Upper lobe of left lung (tissue), 6 donors: ENCODE data around the gene SSRP1. TPM values are rescaled to one million over a fixed set of nuclear protein-coding genes. Genes with fewer than 3 reads are reported as not detected.

Experiments
- ATAC-seq, 2 donors: fragments of 200-7000 bp; cut with Tn5 transposase; one replicate each; pipeline ENCODE4 v1.9.1; 2022; ENCODE audit warnings: mild to moderate bottlenecking in 2 of 2, moderate library complexity in 2 of 2; ENCODE audit not compliant: low FRiP score in 2 of 2
- DNase-seq, 2 donors: peaks; one replicate each; pipeline ENCODE4 v3.0.0-alpha.2; 2019 to 2020
- H3K27ac ChIP-seq, 4 donors: fragments of 200-600 bp; sonication (generic); one replicate each; pipeline ENCODE4 v1.5.1; 2016 to 2019
- H3K27me3 ChIP-seq, 4 donors: fragments of 200-600 bp; sonication (generic); one replicate each; pipeline ENCODE4 v1.5.1; 2017 to 2019
- H3K36me3 ChIP-seq, 4 donors: fragments of 200-600 bp; sonication (generic); one replicate each; pipeline ENCODE4 v1.5.1; 2016 to 2019
- H3K4me1 ChIP-seq, 4 donors: fragments of 200-600 bp; sonication (generic); one replicate each; pipeline ENCODE4 v1.5.1; 2018 to 2019
- H3K4me3 ChIP-seq, 4 donors: fragments of 200-600 bp; sonication (generic); one replicate each; pipeline ENCODE4 v1.5.1; 2017 to 2019; ENCODE audit warnings: mild to moderate bottlenecking in 2 of 4, moderate library complexity in 1 of 4
- H3K9me3 ChIP-seq, 4 donors: fragments of 200-600 bp; sonication (generic); one replicate each; pipeline ENCODE4 v1.5.1; 2018 to 2019
- EP300 ChIP-seq, 4 donors: sonication (generic); formaldehyde crosslinking; IDR thresholded peaks; one replicate each; pipeline ENCODE4 v1.5.1; 2017; ENCODE audit warnings: antibody characterized with exemption in 4 of 4, control low read depth in 2 of 4
- POLR2A ChIP-seq, 4 donors: fragments of 450-650 bp; IDR thresholded peaks; one replicate each; pipeline ENCODE4 v1.5.1; 2016 to 2017; ENCODE audit warnings: antibody characterized with exemption in 4 of 4, mild to moderate bottlenecking in 2 of 4
- POLR2AphosphoS5 ChIP-seq, 2 donors: sonication (generic); formaldehyde crosslinking; IDR thresholded peaks; one replicate each; pipeline ENCODE4 v1.5.1; 2017; ENCODE audit warnings: antibody characterized with exemption in 2 of 2
- WGBS, 2 donors: methylation state at CpG; one replicate each; pipeline ENCODE4 v1.1.5; 2017 to 2018; 5-methylcytosine and 5-hydroxymethylcytosine counted together
- total RNA-seq, 6 donors: library from RNA; depleted of rRNA in 4 of 6; stranded (reverse); fragments of >200 nt in 4 of 6; gene quantifications; one replicate each; pipeline versions ENCODE4 v1.1.0 to v1.2.1, GENCODE V29; 2016 to 2021
- TF ChIP-seq, protein P1 (sequence below), 6 experiments: fragments of 450-650 bp in 4 of 6; fragments of 200-600 bp in 2 of 6; sonication (generic) in 2 of 6; IDR thresholded peaks; one replicate each; pipeline ENCODE4 v1.5.1; 2016 to 2019; ENCODE audit warnings: antibody characterized with exemption in 6 of 6
- donor health status: DM: no; HTN: no; CAD: no; lungs with moderate emphysema.
- donor health status: DM: no; HTN: yes; CAD: no; lungs with severe emphysema.

The SSRP1 gene
- total RNA-seq, 6 donors from 2014 or later, result 48.2 to 89.6 (median 65.5) TPM

DNA sequence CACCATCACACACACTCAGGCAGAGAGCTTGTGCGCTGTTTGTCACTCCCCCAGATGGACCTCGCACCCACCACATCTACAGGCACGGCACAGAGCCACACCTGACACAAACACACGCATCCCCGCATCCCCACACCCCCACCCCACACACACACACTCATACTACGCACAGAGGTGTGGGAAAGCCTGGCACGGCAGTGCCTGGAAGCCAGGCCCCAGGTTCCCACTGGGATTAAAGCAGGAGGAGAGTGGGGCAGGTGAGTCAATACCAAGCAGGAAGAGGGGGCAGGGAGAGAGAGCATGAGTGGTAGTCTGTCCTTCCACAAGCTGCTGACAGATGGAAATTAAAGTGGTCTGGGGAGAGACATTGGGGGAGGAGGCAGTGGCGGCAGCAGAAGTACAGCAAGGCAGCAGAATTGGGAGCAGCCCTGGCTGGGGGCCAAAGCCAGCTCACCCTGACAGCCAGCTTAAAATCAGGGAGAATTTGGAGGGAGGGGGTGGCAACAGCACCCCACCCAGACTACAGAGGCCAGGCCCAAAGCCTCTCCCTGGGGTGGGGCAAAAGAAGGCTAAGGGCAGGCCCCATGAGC is 31.6 kb downstream of the SSRP1 start:
- no peak for DNase-seq
- H3K9me3 ChIP-seq, result peaks cover 0 to 13% (median 7%) of the 10 kb centered on the region in 4 donors
- no peaks in the 10 kb centered on the region for H3K27me3 ChIP-seq
- H3K4me1 ChIP-seq, result peaks cover 47 to 58% (median 54%) of the 10 kb centered on the region in 4 donors
- ATAC-seq, result peak in 1 of 2 donors; percentile 35
- peak overlapping the region; percentile 3 to 64 (median 35) for H3K27ac ChIP-seq
- TF ChIP-seq POLR2AphosphoS5 (IDR thresholded peaks at IDR 0.05) (no peak), POLR2A (IDR thresholded peaks at IDR 0.05) (no peak), EP300 (IDR thresholded peaks at IDR 0.05) (no peak)
- TF ChIP-seq, protein P1, sequence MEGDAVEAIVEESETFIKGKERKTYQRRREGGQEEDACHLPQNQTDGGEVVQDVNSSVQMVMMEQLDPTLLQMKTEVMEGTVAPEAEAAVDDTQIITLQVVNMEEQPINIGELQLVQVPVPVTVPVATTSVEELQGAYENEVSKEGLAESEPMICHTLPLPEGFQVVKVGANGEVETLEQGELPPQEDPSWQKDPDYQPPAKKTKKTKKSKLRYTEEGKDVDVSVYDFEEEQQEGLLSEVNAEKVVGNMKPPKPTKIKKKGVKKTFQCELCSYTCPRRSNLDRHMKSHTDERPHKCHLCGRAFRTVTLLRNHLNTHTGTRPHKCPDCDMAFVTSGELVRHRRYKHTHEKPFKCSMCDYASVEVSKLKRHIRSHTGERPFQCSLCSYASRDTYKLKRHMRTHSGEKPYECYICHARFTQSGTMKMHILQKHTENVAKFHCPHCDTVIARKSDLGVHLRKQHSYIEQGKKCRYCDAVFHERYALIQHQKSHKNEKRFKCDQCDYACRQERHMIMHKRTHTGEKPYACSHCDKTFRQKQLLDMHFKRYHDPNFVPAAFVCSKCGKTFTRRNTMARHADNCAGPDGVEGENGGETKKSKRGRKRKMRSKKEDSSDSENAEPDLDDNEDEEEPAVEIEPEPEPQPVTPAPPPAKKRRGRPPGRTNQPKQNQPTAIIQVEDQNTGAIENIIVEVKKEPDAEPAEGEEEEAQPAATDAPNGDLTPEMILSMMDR (IDR thresholded peaks at IDR 0.05), result no peak
- peaks cover 27 to 78% (median 44%) of the 10 kb centered on the region in 4 donors for H3K36me3 ChIP-seq
- 77 to 79% methylated on average over 8 of the region's 8 CpGs for WGBS, 2 donors
- no peak overlapping the region for H3K4me3 ChIP-seq

DNA sequence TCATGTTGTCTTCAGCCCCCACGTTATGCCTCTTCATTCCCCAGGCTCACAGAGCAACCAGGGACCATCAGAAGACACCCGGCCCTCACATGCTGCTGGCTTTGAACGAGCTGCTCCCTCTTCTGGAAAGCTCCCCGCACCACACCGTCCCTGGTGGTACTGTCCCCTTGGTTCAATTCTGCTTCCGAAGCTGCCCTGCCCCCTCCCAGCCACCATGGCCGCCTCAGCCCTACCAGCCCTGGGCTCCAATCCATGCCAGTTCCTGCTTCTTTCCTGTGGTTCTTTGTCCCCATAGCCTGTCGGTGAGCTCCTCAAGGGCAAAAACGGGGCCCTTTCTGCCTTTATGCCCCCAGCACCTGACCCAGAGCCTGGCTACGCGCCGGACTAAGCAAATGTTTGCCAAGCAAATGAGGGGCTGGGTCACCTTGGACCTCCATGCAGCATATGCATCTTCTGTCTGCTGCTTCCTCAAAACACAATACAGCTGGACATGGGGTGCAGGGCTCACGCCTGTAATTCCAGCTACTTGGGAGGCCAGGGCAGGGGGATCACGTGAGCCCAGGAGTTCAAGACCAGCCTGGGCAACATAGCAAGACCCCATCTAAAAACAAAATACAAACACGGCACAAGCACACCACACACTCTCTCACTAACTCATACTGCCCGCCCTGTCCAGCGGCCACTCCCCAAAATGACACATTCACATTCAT is 32.3 kb downstream of the SSRP1 start:
- H3K4me1 ChIP-seq, result peaks cover 45 to 52% (median 48%) of the 10 kb centered on the region in 4 donors
- no peaks in the 10 kb centered on the region for H3K27me3 ChIP-seq
- H3K27ac ChIP-seq, result peak overlapping the region in 3 of 4 donors; percentile 24 to 64 (median 46)
- H3K36me3 ChIP-seq, result peaks cover 29 to 83% (median 48%) of the 10 kb centered on the region in 4 donors
- no peak overlapping the region for H3K4me3 ChIP-seq
- WGBS, 2 donors, result 73 to 89% methylated on average over 12 to 17 of the region's 17 CpGs
- TF ChIP-seq EP300 (IDR thresholded peaks at IDR 0.05), result no peak
- H3K9me3 ChIP-seq, result peaks cover 0 to 15% (median 8%) of the 10 kb centered on the region in 4 donors
- DNase-seq, result no peak
- ATAC-seq, result no peak

DNA sequence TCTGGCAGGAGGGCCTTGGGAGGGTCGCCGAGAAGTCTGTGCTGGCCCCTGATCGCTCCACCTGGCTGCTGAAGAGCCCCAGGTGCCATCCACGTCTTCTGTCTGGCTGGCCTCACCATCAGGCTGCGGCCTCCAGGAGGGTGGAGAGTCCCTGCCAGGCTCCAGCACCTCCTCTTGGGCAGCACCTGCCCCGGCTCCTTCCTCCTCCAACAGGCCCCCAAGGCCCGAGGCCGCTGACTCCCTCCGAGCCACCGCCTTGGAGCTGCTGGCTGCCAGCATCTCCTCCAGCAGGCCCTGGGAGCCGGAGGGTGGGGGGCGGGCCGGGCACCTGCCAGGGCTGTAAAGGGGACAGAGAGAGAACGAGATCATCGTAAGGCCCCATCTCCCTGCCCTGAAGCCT is 33.2 kb downstream of the SSRP1 start:
- DNase-seq (no peak), ATAC-seq (no peak)
- WGBS, 2 donors, result 94 to 95% methylated on average over 9 to 15 of the region's 15 CpGs
- Histone ChIP-seq H3K27ac (peak overlapping the region in 2 of 4 donors; percentile 10 to 21), H3K36me3 (peaks cover 29 to 83% (median 52%) of the 10 kb centered on the region in 4 donors), H3K9me3 (peaks cover 0 to 15% (median 8%) of the 10 kb centered on the region in 4 donors), H3K4me1 (peaks cover 35 to 44% (median 39%) of the 10 kb centered on the region in 4 donors), H3K4me3 (no peak overlapping the region), H3K27me3 (no peaks in the 10 kb centered on the region)
- TF ChIP-seq POLR2A (IDR thresholded peaks at IDR 0.05) (no peak), POLR2AphosphoS5 (IDR thresholded peaks at IDR 0.05) (no peak), EP300 (IDR thresholded peaks at IDR 0.05) (no peak)
- TF ChIP-seq, protein P1 (IDR thresholded peaks at IDR 0.05), result no peak

DNA sequence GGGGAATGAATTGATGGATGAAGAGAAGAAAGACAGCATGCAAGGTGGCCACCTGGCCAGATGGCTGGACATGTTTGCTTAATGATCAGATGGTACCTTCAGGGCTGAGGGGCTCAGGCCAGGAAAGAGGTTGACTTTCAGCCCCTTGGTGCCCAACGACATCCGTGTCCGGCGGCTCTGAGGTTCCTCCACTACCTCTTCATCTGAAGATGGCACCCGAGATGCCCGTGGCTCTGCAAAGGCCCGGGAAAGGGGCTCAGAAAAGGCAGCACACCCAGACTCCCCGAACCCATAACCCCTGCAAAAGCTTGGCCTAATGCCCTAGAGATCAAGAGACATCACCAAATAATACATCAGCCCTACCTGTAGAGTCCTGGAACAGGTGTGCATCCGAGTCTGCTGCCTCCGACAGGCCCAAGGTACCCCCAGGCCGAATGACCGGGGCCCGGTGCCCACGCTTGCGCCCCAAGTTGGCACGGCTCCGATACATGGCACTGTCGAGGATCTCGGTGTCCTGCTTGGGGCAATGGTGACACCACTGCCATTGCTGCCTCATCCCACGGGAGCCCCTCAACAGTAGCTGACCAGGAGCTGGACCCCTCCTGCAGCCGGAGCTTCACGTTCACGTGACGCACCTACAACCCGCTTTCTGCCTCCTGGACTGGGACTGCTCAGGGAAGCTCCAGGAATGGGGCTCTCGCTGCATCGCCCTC is 33.8 kb downstream of the SSRP1 start:
- Histone ChIP-seq H3K27ac (peak overlapping the region in 2 of 4 donors; percentile 10 to 21), H3K36me3 (peaks cover 29 to 86% (median 52%) of the 10 kb centered on the region in 4 donors), H3K4me3 (no peak overlapping the region), H3K9me3 (peaks cover 0 to 15% (median 8%) of the 10 kb centered on the region in 4 donors), H3K27me3 (no peaks in the 10 kb centered on the region), H3K4me1 (peaks cover 29 to 38% (median 33%) of the 10 kb centered on the region in 4 donors)
- ATAC-seq (no peak), DNase-seq (no peak)
- 93 to 96% methylated on average over 17 to 27 of the region's 27 CpGs for WGBS, 2 donors
- no peak for TF ChIP-seq EP300 (IDR thresholded peaks at IDR 0.05)
- no peak for TF ChIP-seq POLR2AphosphoS5 (IDR thresholded peaks at IDR 0.05)
- TF ChIP-seq, protein P1 (IDR thresholded peaks at IDR 0.05), result no peak
- no peak for TF ChIP-seq POLR2A (IDR thresholded peaks at IDR 0.05)

DNA sequence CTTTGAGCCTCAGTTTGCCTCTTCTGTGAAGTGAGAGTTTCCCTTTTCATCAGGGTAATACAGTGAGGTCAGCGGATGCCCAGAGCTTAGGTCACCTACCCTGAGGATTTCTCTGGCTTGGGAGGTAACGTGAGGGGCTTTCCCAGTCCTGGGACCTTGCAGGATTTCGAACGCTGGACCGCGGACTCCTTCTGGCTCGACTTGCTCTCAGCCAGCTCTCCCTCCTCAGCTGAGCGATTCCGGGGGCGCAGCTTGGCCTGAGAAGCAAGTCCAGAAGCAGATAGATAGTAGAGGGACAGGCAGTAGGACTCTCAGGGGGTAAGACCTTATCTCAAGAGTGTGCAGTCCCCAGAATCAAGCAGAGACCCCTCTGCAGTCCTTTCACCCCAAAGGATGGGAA is 34.9 kb downstream of the SSRP1 start:
- no peak for ATAC-seq
- H3K36me3 ChIP-seq, result peaks cover 29 to 87% (median 52%) of the 10 kb centered on the region in 4 donors
- WGBS, 2 donors, result 97 to 100% methylated on average over 10 of the region's 10 CpGs

More for the DNA sequence above, 34.9 kb downstream of the SSRP1 start:
- H3K4me1 ChIP-seq, result peaks cover 18 to 28% (median 24%) of the 10 kb centered on the region in 4 donors
- no peak overlapping the region for H3K4me3 ChIP-seq
- H3K9me3 ChIP-seq, result peaks cover 0 to 15% (median 8%) of the 10 kb centered on the region in 4 donors
- H3K27me3 ChIP-seq, result no peaks in the 10 kb centered on the region
- no peak overlapping the region for H3K27ac ChIP-seq
- no peak for DNase-seq
- no peak for TF ChIP-seq POLR2A (IDR thresholded peaks at IDR 0.05)
- TF ChIP-seq EP300 (IDR thresholded peaks at IDR 0.05), result no peak
- no peak for TF ChIP-seq POLR2AphosphoS5 (IDR thresholded peaks at IDR 0.05)
- TF ChIP-seq, protein P1 (IDR thresholded peaks at IDR 0.05), result no peak
